DND-41 (cell line): ENCODE results near the gene YPEL3.

Source experiments
- ATAC-seq: fragments of 200-7000 bp; cut with Tn5 transposase; 3 replicates; pipeline ENCODE4 v1.9.1; 2021; ENCODE audit warnings: low read depth; ENCODE audit not compliant: insufficient read depth
- DNase-seq: peaks from one replicate; pipeline ENCODE4 v3.0.0-alpha.2; 2020
- H2AFZ ChIP-seq: 2 replicates; pipeline ENCODE4 v1.6.0; 2012; ENCODE audit warnings: low read depth, low read length
- H3K27ac ChIP-seq: 2 replicates; pipeline ENCODE4 v1.5.1; 2012; ENCODE audit warnings: low read length, inconsistent platforms
- H3K27me3 ChIP-seq: fragments of 200-600 bp; sonication (generic); 2 replicates; pipeline ENCODE4 v1.6.0; 2012; ENCODE audit warnings: low read length, mild to moderate bottlenecking, inconsistent platforms; ENCODE audit not compliant: insufficient read depth, poor library complexity
- H3K36me3 ChIP-seq: 2 replicates; pipeline ENCODE4 v1.5.1; 2012; ENCODE audit warnings: low read length, inconsistent platforms; ENCODE audit not compliant: insufficient read depth
- H3K4me1 ChIP-seq: 2 replicates; pipeline ENCODE4 v1.5.1; 2012; ENCODE audit warnings: mild to moderate bottlenecking, low read length; ENCODE audit not compliant: insufficient read depth
- H3K4me2 ChIP-seq: 2 replicates; pipeline ENCODE4 v1.6.0; 2012; ENCODE audit warnings: mild to moderate bottlenecking, moderate library complexity, low read length, inconsistent platforms; ENCODE audit not compliant: insufficient read depth
- H3K4me3 ChIP-seq, 2 experiments: fragments of 200-600 bp in 1 of 2; shearing (Covaris generic) in 1 of 2; 2 replicates each; pipeline ENCODE4 v1.5.1; 2012 to 2016; ENCODE audit warnings: inconsistent platforms in 2 of 2, low read length in 2 of 2, mild to moderate bottlenecking in 2 of 2, low read depth in 1 of 2, moderate library complexity in 1 of 2
- H3K79me2 ChIP-seq: 2 replicates; pipeline ENCODE4 v1.6.0; 2012; ENCODE audit warnings: low read length, inconsistent platforms; ENCODE audit not compliant: insufficient read depth
- H3K9ac ChIP-seq: 2 replicates; pipeline ENCODE4 v1.6.0; 2012; ENCODE audit warnings: low read depth, mild to moderate bottlenecking, inconsistent platforms, low read length, moderate library complexity
- H3K9me3 ChIP-seq: 2 replicates; pipeline ENCODE4 v1.5.1; 2012; ENCODE audit warnings: low read length, moderate library complexity, mild to moderate bottlenecking, inconsistent platforms; ENCODE audit not compliant: insufficient read depth, severe bottlenecking
- H4K20me1 ChIP-seq: 2 replicates; pipeline ENCODE4 v1.6.0; 2012; ENCODE audit warnings: low read length; ENCODE audit not compliant: insufficient read depth
- EZH2 ChIP-seq: IDR thresholded peaks from 3 replicates; pipeline ENCODE4 v1.6.1; 2012; ENCODE audit warnings: borderline replicate concordance, low read depth, mild to moderate bottlenecking, moderate library complexity, low read length, inconsistent platforms; ENCODE audit not compliant: severe bottlenecking
- TF ChIP-seq, protein P1 (sequence below): IDR thresholded peaks from 2 replicates; pipeline ENCODE4 v1.5.1; 2012; ENCODE audit warnings: borderline replicate concordance, low read length, moderate library complexity, mild to moderate bottlenecking; ENCODE audit not compliant: poor library complexity, severe bottlenecking; ENCODE audit errors: extremely low read depth

The YPEL3 gene

GRCh38 chr16:30095166-30096078, 591 bp downstream of the YPEL3 start:
- Histone ChIP-seq H3K27me3 (no peaks in the 10 kb centered on the region), H4K20me1 (no peaks in the 10 kb centered on the region), H3K4me1 (peaks cover 46% of the 10 kb centered on the region), H2AFZ (peak overlapping the region; percentile 52; the same call in 1 of the 2 replicates), H3K36me3 (peaks cover 16% of the 10 kb centered on the region), H3K79me2 (peaks cover 7% of the 10 kb centered on the region), H3K4me3 (peak overlapping the region; percentile 14 to 66; a peak in 3 of 4 replicates), H3K9me3 (peaks cover 29% of the 10 kb centered on the region), H3K4me2 (peak overlapping the region; percentile 84), H3K9ac (peak overlapping the region; percentile 66), H3K27ac (peak overlapping the region; percentile 79)
- TF ChIP-seq, protein P1, sequence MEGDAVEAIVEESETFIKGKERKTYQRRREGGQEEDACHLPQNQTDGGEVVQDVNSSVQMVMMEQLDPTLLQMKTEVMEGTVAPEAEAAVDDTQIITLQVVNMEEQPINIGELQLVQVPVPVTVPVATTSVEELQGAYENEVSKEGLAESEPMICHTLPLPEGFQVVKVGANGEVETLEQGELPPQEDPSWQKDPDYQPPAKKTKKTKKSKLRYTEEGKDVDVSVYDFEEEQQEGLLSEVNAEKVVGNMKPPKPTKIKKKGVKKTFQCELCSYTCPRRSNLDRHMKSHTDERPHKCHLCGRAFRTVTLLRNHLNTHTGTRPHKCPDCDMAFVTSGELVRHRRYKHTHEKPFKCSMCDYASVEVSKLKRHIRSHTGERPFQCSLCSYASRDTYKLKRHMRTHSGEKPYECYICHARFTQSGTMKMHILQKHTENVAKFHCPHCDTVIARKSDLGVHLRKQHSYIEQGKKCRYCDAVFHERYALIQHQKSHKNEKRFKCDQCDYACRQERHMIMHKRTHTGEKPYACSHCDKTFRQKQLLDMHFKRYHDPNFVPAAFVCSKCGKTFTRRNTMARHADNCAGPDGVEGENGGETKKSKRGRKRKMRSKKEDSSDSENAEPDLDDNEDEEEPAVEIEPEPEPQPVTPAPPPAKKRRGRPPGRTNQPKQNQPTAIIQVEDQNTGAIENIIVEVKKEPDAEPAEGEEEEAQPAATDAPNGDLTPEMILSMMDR: no peak
- no peak for TF ChIP-seq EZH2
- ATAC-seq (no peak), DNase-seq (no peak)

- Histone ChIP-seq H2AFZ (no peak overlapping the region), H3K4me2 (peak overlapping the region; percentile 84), H3K27ac (peak overlapping the region; percentile 79; the same call in 1 of the 2 replicates), H3K9me3 (peaks cover 26% of the 10 kb centered on the region), H4K20me1 (no peaks in the 10 kb centered on the region), H3K9ac (peak overlapping the region; percentile 66; the same call in 1 of the 2 replicates), H3K4me3 (peak overlapping the region in 1 of 2 experiments; percentile 66; a peak in 1 of 4 replicates), H3K79me2 (peaks cover 7% of the 10 kb centered on the region), H3K27me3 (no peaks in the 10 kb centered on the region), H3K4me1 (peaks cover 49% of the 10 kb centered on the region), H3K36me3 (peaks cover 16% of the 10 kb centered on the region)
- TF ChIP-seq, protein P1: no peak
- no peak for TF ChIP-seq EZH2
- ATAC-seq (no peak), DNase-seq (no peak)
Measured at GRCh38 chr16:30094541-30095165, 1.4 kb downstream of the YPEL3 start.

DNA sequence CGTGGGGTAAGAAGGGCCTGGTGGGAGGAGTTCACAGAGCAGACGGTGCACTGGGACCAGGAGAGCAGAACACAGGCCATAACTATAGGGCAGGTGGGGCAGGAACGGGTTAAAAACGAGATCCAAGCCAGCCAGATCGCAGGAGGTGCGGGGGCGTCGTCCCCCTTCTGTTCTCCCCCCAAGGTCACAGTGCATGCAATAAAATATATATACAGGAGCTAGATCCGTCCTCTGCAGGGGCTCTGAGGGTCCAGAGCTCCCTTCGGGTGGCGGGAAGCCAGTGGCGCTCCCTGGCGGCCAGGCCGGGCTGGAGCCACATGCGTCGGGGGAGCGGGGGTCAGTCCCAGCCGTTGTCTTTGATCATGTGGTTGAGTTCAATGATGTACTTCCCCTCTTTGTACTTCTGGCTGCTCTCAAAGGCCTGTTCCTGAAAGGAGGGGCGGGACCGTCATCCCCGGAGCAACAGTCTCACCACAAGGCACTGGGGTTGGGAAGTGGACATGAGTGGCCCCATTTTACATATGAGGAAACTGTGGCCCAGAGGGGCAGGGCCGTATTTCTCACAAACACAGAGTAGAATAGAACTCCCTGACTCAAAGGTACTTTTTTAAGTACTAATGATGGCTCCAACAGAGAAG, 3.5 kb downstream of the YPEL3 start:
- H3K4me2 ChIP-seq: peak overlapping the region; percentile 78
- peak overlapping the region; percentile 27 to 60 for H3K4me3 ChIP-seq
- peaks cover 7% of the 10 kb centered on the region for H3K79me2 ChIP-seq
- H3K9ac ChIP-seq: peak overlapping the region; percentile 62
- H3K9me3 ChIP-seq: peaks cover 12% of the 10 kb centered on the region
- peak overlapping the region; percentile 85 for H3K27ac ChIP-seq
- H4K20me1 ChIP-seq: no peaks in the 10 kb centered on the region
- no peaks in the 10 kb centered on the region for H3K27me3 ChIP-seq
- H3K36me3 ChIP-seq: peaks cover 14% of the 10 kb centered on the region
- DNase-seq (peak; percentile 72), ATAC-seq (peak; percentile 15)
- H3K4me1 ChIP-seq: peaks cover 49% of the 10 kb centered on the region
- no peak for TF ChIP-seq EZH2
- TF ChIP-seq, protein P1: peak; percentile 68
- peak overlapping the region; percentile 85 for H2AFZ ChIP-seq
